ENCODE data around the gene UFSP2. TPM values are rescaled to one million over a fixed set of nuclear protein-coding genes. Genes with fewer than 3 reads are reported as not detected.

UFSP2 gene
- total RNA-seq, 1 donor from 2014 or later: 8.6 TPM

DNA sequence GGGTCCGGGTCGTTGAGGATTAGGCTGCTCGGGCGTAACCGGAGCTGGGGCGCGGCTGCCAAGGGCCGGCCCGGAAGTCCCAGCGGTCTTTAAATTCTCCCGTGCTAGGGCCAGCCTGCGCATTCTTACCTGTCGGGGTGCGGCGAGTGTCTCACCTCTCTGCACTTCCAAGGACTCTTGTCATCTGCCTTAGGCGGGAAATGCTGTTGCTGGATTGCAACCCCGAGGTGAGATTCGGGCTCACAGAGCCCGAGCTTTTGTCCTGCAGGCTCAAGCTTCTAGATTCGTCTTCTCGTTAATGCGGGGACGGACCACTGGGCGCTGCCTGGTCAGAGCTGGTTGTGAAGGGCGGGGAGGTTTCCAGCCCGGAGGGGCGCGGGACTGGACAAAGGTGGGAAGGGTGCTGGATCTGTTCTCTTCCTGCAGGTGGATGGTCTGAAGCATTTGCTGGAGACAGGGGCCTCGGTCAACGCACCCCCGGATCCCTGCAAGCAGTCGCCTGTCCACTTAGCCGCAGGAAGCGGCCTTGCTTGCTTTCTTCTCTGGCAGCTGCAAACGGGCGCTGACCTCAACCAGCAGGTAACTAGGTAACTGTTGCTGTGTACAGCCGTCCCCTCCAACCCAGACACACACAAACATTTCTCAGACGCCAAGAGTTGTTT lies 28.9 kb downstream of the UFSP2 start, which contains the start of gene ANKRD37:
ANKRD37 (plus strand) TSS at position 118 of the 662 bp plus-strand sequence; CDS start at position 201, 83 bp downstream.
- Histone ChIP-seq H3K27me3 (no peaks in the 10 kb centered on the region), H3K4me1 (peaks cover 2 to 13% of the 10 kb centered on the region in 2 donors), H3K36me3 (peaks cover 0 to 5% of the 10 kb centered on the region in 2 donors), H3K27ac (peak within 1 kb of the TSS; percentile 99 to 100), H3K4me3 (peak within 1 kb of the TSS; percentile 86 to 87), H3K9me3 (no peaks in the 10 kb centered on the region)
- TF ChIP-seq, protein P1, sequence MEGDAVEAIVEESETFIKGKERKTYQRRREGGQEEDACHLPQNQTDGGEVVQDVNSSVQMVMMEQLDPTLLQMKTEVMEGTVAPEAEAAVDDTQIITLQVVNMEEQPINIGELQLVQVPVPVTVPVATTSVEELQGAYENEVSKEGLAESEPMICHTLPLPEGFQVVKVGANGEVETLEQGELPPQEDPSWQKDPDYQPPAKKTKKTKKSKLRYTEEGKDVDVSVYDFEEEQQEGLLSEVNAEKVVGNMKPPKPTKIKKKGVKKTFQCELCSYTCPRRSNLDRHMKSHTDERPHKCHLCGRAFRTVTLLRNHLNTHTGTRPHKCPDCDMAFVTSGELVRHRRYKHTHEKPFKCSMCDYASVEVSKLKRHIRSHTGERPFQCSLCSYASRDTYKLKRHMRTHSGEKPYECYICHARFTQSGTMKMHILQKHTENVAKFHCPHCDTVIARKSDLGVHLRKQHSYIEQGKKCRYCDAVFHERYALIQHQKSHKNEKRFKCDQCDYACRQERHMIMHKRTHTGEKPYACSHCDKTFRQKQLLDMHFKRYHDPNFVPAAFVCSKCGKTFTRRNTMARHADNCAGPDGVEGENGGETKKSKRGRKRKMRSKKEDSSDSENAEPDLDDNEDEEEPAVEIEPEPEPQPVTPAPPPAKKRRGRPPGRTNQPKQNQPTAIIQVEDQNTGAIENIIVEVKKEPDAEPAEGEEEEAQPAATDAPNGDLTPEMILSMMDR (IDR thresholded peaks at IDR 0.05): peak in 1 of 3 experiments; percentile 14
- peak; percentile 21 to 79 for DNase-seq (ENCODE audit: low spot score in 2 of 2)
- intact Hi-C loops (cut with DNase I): loop anchor here (1.0 to 10.0 kb wide), 4 partner anchors 28 to 198 kb away; partner anchors contain the start of genes CCDC110 and UFSP2

- Histone ChIP-seq H3K36me3 (no peaks in the 10 kb centered on the region), H3K4me3 (peak overlapping the region; percentile 86 to 87), H3K9me3 (no peaks in the 10 kb centered on the region), H3K27ac (peak overlapping the region; percentile 99 to 100), H3K27me3 (no peaks in the 10 kb centered on the region), H3K4me1 (peaks cover 2 to 13% of the 10 kb centered on the region in 2 donors)
- TF ChIP-seq, protein P1 (IDR thresholded peaks at IDR 0.05): no peak
- intact Hi-C loops (cut with DNase I): loop anchor here (1.0 to 10.0 kb wide), 5 partner anchors 29 to 199 kb away; partner anchors contain the start of genes CCDC110 and UFSP2
- DNase-seq (ENCODE audit: low spot score in 2 of 2): peak; percentile 96 to 99
These were observed 29.6 kb downstream of the UFSP2 start for GRCh38 chr4:185395956-185396723.

GRCh38 chr4:185395238-185395955 lies 30.4 kb downstream of the UFSP2 start, which contains the start of gene LRP2BP:
Gene LRP2BP, minus strand, starts transcription at chr4:185395924. Its CDS starts 17,738 bp downstream, at chr4:185378186.
- peak within 1 kb of the TSS; percentile 99 to 100 for H3K27ac ChIP-seq
- no peaks in the 10 kb centered on the region for H3K27me3 ChIP-seq
- intact Hi-C loops (cut with DNase I): loop anchor here (2.0 to 10.0 kb wide), 2 partner anchors 37 to 199 kb away; no protein-coding TSS in a partner anchor
- TF ChIP-seq, protein P1 (IDR thresholded peaks at IDR 0.05): no peak
- H3K9me3 ChIP-seq: no peaks in the 10 kb centered on the region
- H3K36me3 ChIP-seq: no peaks in the 10 kb centered on the region
- H3K4me3 ChIP-seq: peak within 1 kb of the TSS; percentile 86 to 87
- DNase-seq (ENCODE audit: low spot score in 2 of 2): no peak
- peaks cover 2 to 13% of the 10 kb centered on the region in 2 donors for H3K4me1 ChIP-seq

DNA sequence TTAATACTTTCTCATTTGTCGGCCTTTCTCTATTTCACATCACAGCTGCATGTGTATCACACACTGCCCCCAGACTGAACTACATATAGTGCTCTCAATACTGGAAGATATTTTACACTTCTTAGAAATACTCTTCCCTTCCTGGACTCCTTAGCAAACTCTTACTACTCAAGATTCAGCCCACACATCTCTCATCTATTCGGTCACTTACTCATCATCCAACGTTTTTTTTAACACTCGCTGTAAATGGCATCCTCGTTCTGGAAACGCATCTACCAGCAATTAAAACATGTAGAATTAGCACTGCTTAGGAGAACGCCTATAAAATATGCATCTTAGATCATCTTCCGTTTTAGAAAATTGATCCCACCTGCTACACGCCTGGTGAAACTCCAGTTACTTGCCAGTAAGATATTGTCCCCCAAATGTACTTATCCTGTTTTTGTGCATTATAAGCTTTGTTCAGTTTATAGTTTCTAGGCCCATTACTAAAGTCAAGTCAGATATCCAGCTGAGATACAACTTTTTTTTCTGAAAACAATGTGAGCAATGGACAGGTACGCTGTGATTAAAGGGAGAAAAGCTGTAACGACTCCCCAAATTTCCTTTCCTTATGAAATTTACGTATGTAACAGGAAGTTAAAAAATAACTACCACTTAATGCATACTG lies 31.1 kb downstream of the UFSP2 start:
- Histone ChIP-seq H3K27ac (peak overlapping the region; percentile 99 to 100), H3K4me1 (peaks cover 0 to 13% of the 10 kb centered on the region in 2 donors), H3K9me3 (no peaks in the 10 kb centered on the region), H3K27me3 (no peaks in the 10 kb centered on the region), H3K36me3 (no peaks in the 10 kb centered on the region), H3K4me3 (peak overlapping the region; percentile 86 to 87)
- no peak for DNase-seq (ENCODE audit: low spot score in 2 of 2)
- TF ChIP-seq, protein P1 (IDR thresholded peaks at IDR 0.05): no peak
- intact Hi-C loops (cut with DNase I): loop anchor here (2.0 to 10.0 kb wide), 2 partner anchors 36 to 200 kb away; no protein-coding TSS in a partner anchor
